HL-60 (cell line): ENCODE data around the gene CDK12.

Experiments used
- DNase-seq, 2 experiments: peaks; one replicate each; pipeline ENCODE4 v3.0.0-alpha.2; 2010 to 2020; ENCODE audit warnings: low read depth in 1 of 2, low spot score in 1 of 2
- H3K27ac ChIP-seq: fragments of 250-450 bp; sonication (Bioruptor Pico); replicated peaks from 2 replicates; pipeline ENCODE4 v1.5.1; 2020; ENCODE audit warnings: mild to moderate bottlenecking, moderate library complexity
- H3K27me3 ChIP-seq: fragments of 250-450 bp; sonication (Bioruptor Pico); 2 replicates; pipeline ENCODE4 v1.5.1; 2021; ENCODE audit warnings: mild to moderate bottlenecking, moderate library complexity; ENCODE audit not compliant: insufficient read depth, poor library complexity, severe bottlenecking
- H3K4me3 ChIP-seq: replicated peaks from 2 replicates; pipeline ENCODE4 v1.5.1; 2011; ENCODE audit warnings: mild to moderate bottlenecking, control low read depth, low read length; ENCODE audit not compliant: insufficient read depth
- GABPA ChIP-seq: IDR thresholded peaks from 2 replicates; pipeline ENCODE4 v1.6.1; 2012; ENCODE audit warnings: low read depth
- POLR2AphosphoS5 ChIP-seq: IDR thresholded peaks from 2 replicates; pipeline ENCODE4 v1.6.1; 2012; ENCODE audit warnings: low read depth
- REST ChIP-seq: IDR thresholded peaks from 2 replicates; pipeline ENCODE4 v1.6.1; 2012; ENCODE audit warnings: low read depth; ENCODE audit not compliant: insufficient replicate concordance
- SPI1 ChIP-seq: IDR thresholded peaks from 2 replicates; pipeline ENCODE4 v1.6.1; 2012; ENCODE audit warnings: low read depth, mild to moderate bottlenecking, borderline replicate concordance
- TF ChIP-seq, protein P1 (sequence below): IDR thresholded peaks from one replicate; pipeline ENCODE4 v1.5.1; 2011; ENCODE audit warnings: low read length, control low read depth, inconsistent platforms; ENCODE audit not compliant: insufficient read depth

Gene CDK12

GRCh38 chr17:39555368-39555767, 94.1 kb downstream of the CDK12 start:
- no peak for DNase-seq
- no peak for TF ChIP-seq GABPA
- no peak for TF ChIP-seq SPI1
- TF ChIP-seq POLR2AphosphoS5 = no peak
- TF ChIP-seq, protein P1, sequence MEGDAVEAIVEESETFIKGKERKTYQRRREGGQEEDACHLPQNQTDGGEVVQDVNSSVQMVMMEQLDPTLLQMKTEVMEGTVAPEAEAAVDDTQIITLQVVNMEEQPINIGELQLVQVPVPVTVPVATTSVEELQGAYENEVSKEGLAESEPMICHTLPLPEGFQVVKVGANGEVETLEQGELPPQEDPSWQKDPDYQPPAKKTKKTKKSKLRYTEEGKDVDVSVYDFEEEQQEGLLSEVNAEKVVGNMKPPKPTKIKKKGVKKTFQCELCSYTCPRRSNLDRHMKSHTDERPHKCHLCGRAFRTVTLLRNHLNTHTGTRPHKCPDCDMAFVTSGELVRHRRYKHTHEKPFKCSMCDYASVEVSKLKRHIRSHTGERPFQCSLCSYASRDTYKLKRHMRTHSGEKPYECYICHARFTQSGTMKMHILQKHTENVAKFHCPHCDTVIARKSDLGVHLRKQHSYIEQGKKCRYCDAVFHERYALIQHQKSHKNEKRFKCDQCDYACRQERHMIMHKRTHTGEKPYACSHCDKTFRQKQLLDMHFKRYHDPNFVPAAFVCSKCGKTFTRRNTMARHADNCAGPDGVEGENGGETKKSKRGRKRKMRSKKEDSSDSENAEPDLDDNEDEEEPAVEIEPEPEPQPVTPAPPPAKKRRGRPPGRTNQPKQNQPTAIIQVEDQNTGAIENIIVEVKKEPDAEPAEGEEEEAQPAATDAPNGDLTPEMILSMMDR = no peak
- TF ChIP-seq REST = no peak
- no peak overlapping the region for H3K4me3 ChIP-seq
- no peak overlapping the region for H3K27ac ChIP-seq
- H3K27me3 ChIP-seq = no peaks in the 10 kb centered on the region

- H3K4me3 ChIP-seq = no peak overlapping the region
- DNase-seq = no peak
- no peak for TF ChIP-seq GABPA
- no peak for TF ChIP-seq POLR2AphosphoS5
- no peak for TF ChIP-seq SPI1
- TF ChIP-seq, protein P1 = no peak
- no peak for TF ChIP-seq REST
- H3K27ac ChIP-seq = no peak overlapping the region
- H3K27me3 ChIP-seq = no peaks in the 10 kb centered on the region
Observed at GRCh38 chr17:39556423-39556822, 95.1 kb downstream of the CDK12 start.

DNA sequence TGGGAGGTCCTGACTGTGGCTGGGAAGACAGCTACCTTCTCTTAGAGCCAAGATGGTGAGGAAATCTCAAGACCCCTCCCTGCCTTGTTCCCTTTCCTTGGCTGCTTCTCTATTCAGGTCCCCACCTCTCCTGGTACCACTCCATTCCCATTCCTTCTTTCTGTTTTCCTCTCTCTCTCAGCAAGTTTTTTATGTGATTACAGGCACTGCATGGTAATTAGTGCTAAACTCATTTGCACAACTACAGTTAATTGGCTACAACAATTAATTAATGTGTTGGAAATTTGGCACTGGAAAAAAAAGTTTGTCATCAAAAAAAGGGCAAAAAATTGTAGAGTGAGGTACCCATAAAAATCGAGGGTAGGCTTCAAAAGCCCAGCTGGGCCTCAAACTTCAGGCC, 101.1 kb downstream of the CDK12 start:
- H3K27ac ChIP-seq = no peak overlapping the region
- no peaks in the 10 kb centered on the region for H3K27me3 ChIP-seq
- DNase-seq = no peak
- H3K4me3 ChIP-seq = no peak overlapping the region
- TF ChIP-seq POLR2AphosphoS5 = no peak
- TF ChIP-seq, protein P1 = no peak
- TF ChIP-seq SPI1 = no peak
- TF ChIP-seq REST = no peak
- no peak for TF ChIP-seq GABPA
